Measurements from ENCODE around the gene ABCC1. TPM values are rescaled to one million over a fixed set of nuclear protein-coding genes. Genes with fewer than 3 reads are reported as not detected.
"Not testable (repeated sequence)": the region's sequence is repeated elsewhere in the genome, so short reads cannot be mapped to it uniquely, and the experiment has no call there.

The ABCC1 gene
- total RNA-seq, 6 experiments from 2014 or later, result 49.3 to 63.6 (median 57.1) TPM

GRCh38 chr16:15976225-15976812, 26.9 kb downstream of the ABCC1 start:
- no peak for TF ChIP-seq CTCF (IDR thresholded peaks at IDR 0.05)
- no peak for DNase-seq
- H3K27ac Mint-ChIP-seq, result peak overlapping the region; percentile 97
- peaks cover 37% of the 10 kb centered on the region for H3K9me3 Mint-ChIP-seq
- peaks cover 61% of the 10 kb centered on the region for H3K36me3 Mint-ChIP-seq (ENCODE audit: low read depth)
- H3K4me3 Mint-ChIP-seq, result peak overlapping the region; percentile 56
- H3K27me3 Mint-ChIP-seq (ENCODE audit: insufficient read depth), result no peaks in the 10 kb centered on the region; the same call in none of the 2 replicates
- peaks cover 78% of the 10 kb centered on the region for H3K4me1 Mint-ChIP-seq (ENCODE audit: low read depth)

GRCh38 chr16:15976929-15977637, 27.7 kb downstream of the ABCC1 start:
- H3K27me3 Mint-ChIP-seq (ENCODE audit: insufficient read depth), result peaks cover 2% of the 10 kb centered on the region
- H3K27ac Mint-ChIP-seq, result peak overlapping the region; percentile 97
- H3K9me3 Mint-ChIP-seq, result peaks cover 44% of the 10 kb centered on the region
- H3K4me1 Mint-ChIP-seq (ENCODE audit: low read depth), result peaks cover 71% of the 10 kb centered on the region
- H3K4me3 Mint-ChIP-seq, result peak overlapping the region; percentile 56
- peaks cover 63% of the 10 kb centered on the region for H3K36me3 Mint-ChIP-seq (ENCODE audit: low read depth)
- peak; percentile 65 for DNase-seq
- TF ChIP-seq CTCF (IDR thresholded peaks at IDR 0.05), result no peak

GRCh38 chr16:15979801-15980200, 30.4 kb downstream of the ABCC1 start:
- H3K4me3 Mint-ChIP-seq, result no peak overlapping the region
- H3K27ac Mint-ChIP-seq, result 0 out of 2 replicates have a peak overlapping the region, but pooled peaks have one; percentile 3
- TF ChIP-seq CTCF (IDR thresholded peaks at IDR 0.05), result no peak
- peaks cover 59% of the 10 kb centered on the region for H3K4me1 Mint-ChIP-seq (ENCODE audit: low read depth)
- H3K9me3 Mint-ChIP-seq, result peaks cover 43% of the 10 kb centered on the region
- DNase-seq, result no peak
- peaks cover 2% of the 10 kb centered on the region for H3K27me3 Mint-ChIP-seq (ENCODE audit: insufficient read depth)
- peaks cover 58% of the 10 kb centered on the region for H3K36me3 Mint-ChIP-seq (ENCODE audit: low read depth)

DNA sequence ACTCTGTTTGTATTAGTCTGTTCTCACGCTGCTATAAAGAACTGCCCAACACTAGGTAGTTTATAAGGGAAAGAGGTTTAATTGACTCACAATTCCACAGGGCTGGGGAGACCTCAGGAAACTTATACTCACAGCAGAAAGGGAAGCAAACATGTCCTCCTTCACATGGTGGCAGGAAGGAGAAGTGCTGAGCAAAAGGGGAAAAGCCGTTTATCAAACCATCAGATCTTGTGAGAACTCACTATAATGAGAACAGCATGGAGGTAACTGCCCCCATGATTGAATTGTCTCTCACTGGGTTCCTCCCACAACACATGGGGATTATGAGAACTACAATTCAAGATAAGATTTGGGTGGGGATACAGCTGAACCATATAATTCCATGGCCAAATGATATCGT, 30.9 kb downstream of the ABCC1 start:
- Mint-ChIP-seq H3K27me3 (ENCODE audit: insufficient read depth) (peaks cover 2% of the 10 kb centered on the region), H3K4me1 (ENCODE audit: low read depth) (peaks cover 53% of the 10 kb centered on the region), H3K4me3 (no peak overlapping the region), H3K9me3 (peaks cover 43% of the 10 kb centered on the region), H3K36me3 (ENCODE audit: low read depth) (peaks cover 58% of the 10 kb centered on the region), H3K27ac (no peak overlapping the region)
- DNase-seq, result no peak
- no peak for TF ChIP-seq CTCF (IDR thresholded peaks at IDR 0.05)

- H3K27me3 Mint-ChIP-seq (ENCODE audit: insufficient read depth), result peaks cover 2% of the 10 kb centered on the region
- peaks cover 43% of the 10 kb centered on the region for H3K4me1 Mint-ChIP-seq (ENCODE audit: low read depth)
- DNase-seq, result no peak
- TF ChIP-seq CTCF (IDR thresholded peaks at IDR 0.05), result no peak
- peaks cover 58% of the 10 kb centered on the region for H3K36me3 Mint-ChIP-seq (ENCODE audit: low read depth)
- peaks cover 43% of the 10 kb centered on the region for H3K9me3 Mint-ChIP-seq
- no peak overlapping the region for H3K4me3 Mint-ChIP-seq
- H3K27ac Mint-ChIP-seq, result no peak overlapping the region
Observed at GRCh38 chr16:15981382-15981781, 32.0 kb downstream of the ABCC1 start.

- Mint-ChIP-seq H3K4me1 (ENCODE audit: low read depth) (peaks cover 41% of the 10 kb centered on the region), H3K36me3 (ENCODE audit: low read depth) (peaks cover 58% of the 10 kb centered on the region), H3K9me3 (peaks cover 43% of the 10 kb centered on the region)
- not testable (repeated sequence) for H3K27ac Mint-ChIP-seq; H3K27me3 Mint-ChIP-seq (ENCODE audit: insufficient read depth); DNase-seq; H3K4me3 Mint-ChIP-seq
Observed at GRCh38 chr16:15982194-15982915, 32.9 kb downstream of the ABCC1 start.
